B cell (primary cell): ENCODE data around the gene STH. TPM values are rescaled to one million over a fixed set of nuclear protein-coding genes. Genes with fewer than 3 reads are reported as not detected.

Source experiments
- ATAC-seq: fragments of 200-7000 bp; cut with Tn5 transposase; one replicate; pipeline ENCODE4 v1.10.0; 2021; ENCODE audit warnings: low read depth, mild to moderate bottlenecking, moderate number of reproducible peaks, moderate library complexity
- CTCF ChIA-PET: fragments of 350-600 bp; sonication (Branson Sonifier 250); formaldehyde crosslinking; loops from one replicate; lab custom pipeline; 2021; ENCODE audit warnings: antibody characterized with exemption, inconsistent platforms; lab: Charles Lee
- POLR2A ChIA-PET: fragments of 350-600 bp; sonication (Branson Sonifier 250); formaldehyde crosslinking; loops from one replicate; lab custom pipeline; 2021; ENCODE audit warnings: antibody characterized with exemption; lab: Charles Lee
- DNase-seq: peaks from one replicate; pipeline ENCODE4 v3.0.0; 2013
- H2AFZ ChIP-seq: 2 replicates; pipeline ENCODE4 v1.6.1; 2012; ENCODE audit warnings: mild to moderate bottlenecking, low read depth, low read length; ENCODE audit not compliant: insufficient read depth, poor library complexity, severe bottlenecking
- H3K27ac ChIP-seq, 2 donors: 1 replicate in 1 of 2; 2 replicates in 1 of 2; pipeline ENCODE4 v1.5.1; 2012 to 2013; ENCODE audit warnings: low read length in 2 of 2, mild to moderate bottlenecking in 2 of 2, moderate library complexity in 1 of 2
- H3K27me3 ChIP-seq, 4 experiments: fragments of 200-600 bp in 1 of 4; sonication (generic) in 1 of 4; replicated peaks in 1 of 4; 1 replicate in 2 of 4; 2 replicates in 2 of 4; pipeline versions ENCODE4 v1.6.1 to v1.7.0; 2013 to 2016; ENCODE audit warnings: low read length in 3 of 4, mild to moderate bottlenecking in 2 of 4, mixed read lengths in 1 of 4, moderate library complexity in 1 of 4; ENCODE audit not compliant: insufficient read depth in 4 of 4, control insufficient read depth in 3 of 4; ENCODE audit errors: control extremely low read depth in 1 of 4
- H3K36me3 ChIP-seq, 2 experiments: replicated peaks in 1 of 2; 1 replicate in 1 of 2; 2 replicates in 1 of 2; pipeline versions ENCODE4 v1.6.1 to v1.7.1; 2013; ENCODE audit warnings: low read length in 1 of 2; ENCODE audit not compliant: insufficient read depth in 2 of 2, control insufficient read depth in 1 of 2; ENCODE audit errors: control extremely low read depth in 1 of 2, extremely low read depth in 1 of 2
- H3K4me1 ChIP-seq, 2 donors: fragments of 200-600 bp in 1 of 2; sonication (generic) in 1 of 2; 1 replicate in 1 of 2; 2 replicates in 1 of 2; pipeline versions ENCODE4 v1.5.1 to v1.6.1; 2013 to 2017; ENCODE audit warnings: low read length in 2 of 2; ENCODE audit not compliant: control insufficient read depth in 2 of 2, insufficient read depth in 2 of 2
- H3K4me2 ChIP-seq: replicated peaks from 2 replicates; pipeline ENCODE3; 2012; ENCODE audit warnings: mild to moderate bottlenecking, low read depth, low read length; ENCODE audit not compliant: poor library complexity, severe bottlenecking
- H3K4me3 ChIP-seq, 5 experiments: fragments of 200-600 bp in 1 of 5; sonication (generic) in 1 of 5; 1 replicate in 3 of 5; 2 replicates in 2 of 5; pipeline versions ENCODE4 v1.5.1 to v1.7.0; 2011 to 2016; ENCODE audit warnings: low read length in 4 of 5, mild to moderate bottlenecking in 4 of 5, low read depth in 2 of 5, control low read depth in 1 of 5, moderate library complexity in 1 of 5; ENCODE audit not compliant: insufficient read depth in 1 of 5; ENCODE audit errors: control extremely low read depth in 1 of 5, extremely low read depth in 1 of 5
- H3K79me2 ChIP-seq: fragments of 200-600 bp; sonication (generic); one replicate; pipeline ENCODE4 v1.6.0; 2016; ENCODE audit warnings: low read length; ENCODE audit not compliant: control insufficient read depth, insufficient read depth
- H3K9ac ChIP-seq: fragments of 200-600 bp; sonication (generic); 2 replicates; pipeline ENCODE4 v1.6.1; 2017; ENCODE audit warnings: mild to moderate bottlenecking, low read length, moderate library complexity
- H3K9me3 ChIP-seq, 3 donors: one replicate each; pipeline versions ENCODE4 v1.6.1 to v1.7.1; 2013; ENCODE audit warnings: low read length in 2 of 3; ENCODE audit not compliant: control insufficient read depth in 2 of 3, insufficient read depth in 1 of 3; ENCODE audit errors: control extremely low read depth in 1 of 3
- H4K20me1 ChIP-seq: 2 replicates; pipeline ENCODE4 v1.6.0; 2012; ENCODE audit warnings: mild to moderate bottlenecking, low read length; ENCODE audit not compliant: insufficient read depth, control insufficient read depth, poor library complexity, severe bottlenecking
- H3K27ac Mint-ChIP-seq: one replicate; pipeline ENCODE4 v1.8.0; 2021; ENCODE audit warnings: mixed read lengths
- H3K27me3 Mint-ChIP-seq: one replicate; pipeline ENCODE4 v1.8.0; 2021; ENCODE audit warnings: mixed read lengths
- H3K4me1 Mint-ChIP-seq: one replicate; pipeline ENCODE4 v1.8.0; 2021; ENCODE audit warnings: mixed read lengths
- H3K4me3 Mint-ChIP-seq: one replicate; pipeline ENCODE4 v1.8.0; 2021; ENCODE audit warnings: mixed read lengths
- H3K9me3 Mint-ChIP-seq: one replicate; pipeline ENCODE4 v1.8.0; 2022; ENCODE audit warnings: mixed read lengths; ENCODE audit not compliant: insufficient read depth
- EZH2 ChIP-seq: IDR thresholded peaks from 2 replicates; pipeline ENCODE4 v1.6.1; 2012; ENCODE audit warnings: borderline replicate concordance, low read depth, mild to moderate bottlenecking, moderate library complexity, low read length; ENCODE audit not compliant: insufficient read depth, poor library complexity, severe bottlenecking
- WGBS: methylation state at CpG from one replicate; pipeline ENCODE4 v1.1.5; 2013; ENCODE audit warnings: missing lambda C conversion rate; ENCODE audit not compliant: insufficient coverage; 5-methylcytosine and 5-hydroxymethylcytosine counted together
- intact Hi-C: fragments of 100-400 bp; cut with micrococcal nuclease; formaldehyde crosslinking; loops from one replicate; pipeline ENCODE4 v1.10.0; 2022
- polyA plus RNA-seq: library from polyadenylated mRNA; depleted of rRNA; stranded (reverse); fragments of >200 nt; gene quantifications from 2 replicates; pipeline ENCODE4 v1.2.3, GENCODE V29; 2012
- total RNA-seq, 2 donors: library from RNA; stranded (reverse); fragments of 120-200 nt in 1 of 2; gene quantifications; 1 replicate in 1 of 2; 2 replicates in 1 of 2; pipeline versions ENCODE4 v1.2.3 to v1.2.4, GENCODE V29; 2013 to 2022
- TF ChIP-seq, protein P1 (sequence below): fragments of 200-600 bp; IDR thresholded peaks from one replicate; pipeline ENCODE4 v1.8.0; 2022; ENCODE audit warnings: antibody characterized with exemption, mild to moderate bottlenecking

Gene STH
- total and polyA plus RNA-seq, 2 donors (not counting 1 experiment from before 2014, with no cell fraction given) = not detected

DNA sequence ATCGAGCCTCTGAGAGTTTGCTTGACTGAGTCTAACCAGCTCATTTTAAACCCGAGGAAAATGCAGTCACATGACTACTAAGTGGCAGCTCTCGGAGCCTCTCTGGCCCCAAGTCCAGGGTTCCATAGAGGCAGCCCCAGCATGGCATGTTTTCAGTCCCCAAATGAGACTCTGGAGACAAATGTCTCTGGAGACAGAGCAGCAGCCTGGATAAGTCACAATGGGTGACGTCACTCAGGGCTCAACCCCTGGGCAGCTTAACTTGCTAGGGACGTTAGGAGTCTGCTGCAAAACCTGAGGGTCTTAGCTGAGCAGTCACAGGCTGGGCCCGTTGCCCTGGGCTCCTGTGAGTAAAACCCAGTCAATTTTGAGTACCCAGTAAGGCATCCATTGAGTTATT is 6.9 kb upstream of the STH start:
- DNase-seq (no peak), ATAC-seq (no peak)
- Mint-ChIP-seq H3K9me3 (no peaks in the 10 kb centered on the region), H3K4me3 (no peak overlapping the region), H3K27ac (no peak overlapping the region), H3K27me3 (no peaks in the 10 kb centered on the region), H3K4me1 (no peaks in the 10 kb centered on the region)
- no peaks in the 10 kb centered on the region for H3K9me3 ChIP-seq
- H3K4me3 ChIP-seq = no peak overlapping the region
- POLR2A ChIA-PET = no interaction called here
- H3K27ac ChIP-seq = no peak overlapping the region
- no peak for TF ChIP-seq EZH2
- TF ChIP-seq, protein P1, sequence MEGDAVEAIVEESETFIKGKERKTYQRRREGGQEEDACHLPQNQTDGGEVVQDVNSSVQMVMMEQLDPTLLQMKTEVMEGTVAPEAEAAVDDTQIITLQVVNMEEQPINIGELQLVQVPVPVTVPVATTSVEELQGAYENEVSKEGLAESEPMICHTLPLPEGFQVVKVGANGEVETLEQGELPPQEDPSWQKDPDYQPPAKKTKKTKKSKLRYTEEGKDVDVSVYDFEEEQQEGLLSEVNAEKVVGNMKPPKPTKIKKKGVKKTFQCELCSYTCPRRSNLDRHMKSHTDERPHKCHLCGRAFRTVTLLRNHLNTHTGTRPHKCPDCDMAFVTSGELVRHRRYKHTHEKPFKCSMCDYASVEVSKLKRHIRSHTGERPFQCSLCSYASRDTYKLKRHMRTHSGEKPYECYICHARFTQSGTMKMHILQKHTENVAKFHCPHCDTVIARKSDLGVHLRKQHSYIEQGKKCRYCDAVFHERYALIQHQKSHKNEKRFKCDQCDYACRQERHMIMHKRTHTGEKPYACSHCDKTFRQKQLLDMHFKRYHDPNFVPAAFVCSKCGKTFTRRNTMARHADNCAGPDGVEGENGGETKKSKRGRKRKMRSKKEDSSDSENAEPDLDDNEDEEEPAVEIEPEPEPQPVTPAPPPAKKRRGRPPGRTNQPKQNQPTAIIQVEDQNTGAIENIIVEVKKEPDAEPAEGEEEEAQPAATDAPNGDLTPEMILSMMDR = no peak
- H3K79me2 ChIP-seq = no peaks in the 10 kb centered on the region
- 72% methylated on average over 6 of the region's 6 CpGs for WGBS
- H3K4me2 ChIP-seq = no peak overlapping the region
- H3K27me3 ChIP-seq = no peaks in the 10 kb centered on the region
- no peaks in the 10 kb centered on the region for H3K4me1 ChIP-seq
- intact Hi-C loops = no loop called here
- no peak overlapping the region for H3K9ac ChIP-seq
- H3K36me3 ChIP-seq = no peaks in the 10 kb centered on the region
- H4K20me1 ChIP-seq = no peaks in the 10 kb centered on the region
- CTCF ChIA-PET = no interaction called here
- H2AFZ ChIP-seq = no peak overlapping the region

DNA sequence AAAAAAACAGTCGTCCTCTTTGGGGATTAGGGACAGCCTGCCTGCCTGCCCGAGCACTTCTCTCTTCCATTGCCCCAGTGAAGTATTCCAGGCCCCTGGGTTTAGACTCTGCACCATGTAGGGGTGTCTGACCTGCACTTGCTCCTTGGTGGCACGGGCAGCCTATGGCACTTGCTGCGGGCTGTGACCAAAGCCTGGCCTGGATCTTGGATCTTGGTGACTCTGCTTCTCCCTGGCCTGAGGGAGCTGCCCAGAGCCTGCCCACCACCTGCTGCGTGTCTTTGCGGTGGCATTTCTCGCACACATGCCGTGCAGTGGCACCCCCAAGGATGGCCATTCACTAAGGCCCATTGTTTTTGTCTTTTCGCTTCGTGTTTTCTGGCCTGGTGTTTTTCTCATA is 6.1 kb upstream of the STH start:
- no peaks in the 10 kb centered on the region for H3K27me3 Mint-ChIP-seq
- Histone ChIP-seq H3K27me3 (no peaks in the 10 kb centered on the region), H3K36me3 (no peaks in the 10 kb centered on the region), H3K9ac (no peak overlapping the region), H4K20me1 (no peaks in the 10 kb centered on the region), H3K4me3 (no peak overlapping the region), H3K4me1 (no peaks in the 10 kb centered on the region), H3K9me3 (no peaks in the 10 kb centered on the region), H3K4me2 (no peak overlapping the region), H3K27ac (no peak overlapping the region), H3K79me2 (no peaks in the 10 kb centered on the region), H2AFZ (no peak overlapping the region)
- ChIA-PET POLR2A (no interaction called here), CTCF (no interaction called here)
- no peak overlapping the region for H3K4me3 Mint-ChIP-seq
- TF ChIP-seq, protein P1 = no peak
- no peak for TF ChIP-seq EZH2
- H3K4me1 Mint-ChIP-seq = no peaks in the 10 kb centered on the region
- H3K27ac Mint-ChIP-seq = no peak overlapping the region
- no peaks in the 10 kb centered on the region for H3K9me3 Mint-ChIP-seq
- ATAC-seq = no peak
- no peak for DNase-seq
- 90% methylated on average over 10 of the region's 10 CpGs for WGBS
- intact Hi-C loops = no loop called here
